Parathyroid adenoma (tissue), 2 donors: ENCODE measurements around the gene CFAP97D2.

Experiments
- H2AFZ ChIP-seq: fragments of 300-600 bp; sonication (generic); one replicate; pipeline ENCODE4 v1.7.0; 2017; ENCODE audit warnings: antibody characterized with exemption, mild to moderate bottlenecking
- H3K27ac ChIP-seq: fragments of 300-600 bp; sonication (generic); one replicate; pipeline ENCODE4 v1.7.0; 2017
- H3K27me3 ChIP-seq: fragments of 300-600 bp; sonication (generic); one replicate; pipeline ENCODE4 v1.7.0; 2017; ENCODE audit warnings: low read length; ENCODE audit not compliant: control insufficient read depth, insufficient read depth
- H3K36me3 ChIP-seq: fragments of 300-600 bp; sonication (generic); one replicate; pipeline ENCODE4 v1.7.0; 2017; ENCODE audit warnings: low read length; ENCODE audit not compliant: control insufficient read depth, insufficient read depth
- H3K4me1 ChIP-seq: fragments of 300-600 bp; sonication (generic); one replicate; pipeline ENCODE4 v1.7.0; 2017; ENCODE audit warnings: control low read depth
- H3K4me2 ChIP-seq: fragments of 300-600 bp; sonication (generic); one replicate; pipeline ENCODE4 v1.7.0; 2017; ENCODE audit warnings: low read length
- H3K4me3 ChIP-seq: fragments of 300-600 bp; sonication (generic); one replicate; pipeline ENCODE4 v1.7.0; 2017; ENCODE audit warnings: low read depth, low read length
- H3K79me2 ChIP-seq: fragments of 300-600 bp; sonication (generic); one replicate; pipeline ENCODE4 v1.7.0; 2017; ENCODE audit warnings: control low read depth
- H3K9ac ChIP-seq: fragments of 300-600 bp; sonication (generic); one replicate; pipeline ENCODE4 v1.7.0; 2017; ENCODE audit warnings: mild to moderate bottlenecking
- H3K9me3 ChIP-seq: fragments of 300-600 bp; sonication (generic); one replicate; pipeline ENCODE4 v1.7.0; 2017; ENCODE audit warnings: low read length; ENCODE audit not compliant: control insufficient read depth
- TF ChIP-seq, protein P1 (sequence below): fragments of 300-600 bp; sonication (generic); IDR thresholded peaks from one replicate; pipeline ENCODE4 v1.7.0; 2017; ENCODE audit warnings: antibody characterized with exemption, mild to moderate bottlenecking
- donor health status: primary hyperparathyroidism.

The CFAP97D2 gene

DNA sequence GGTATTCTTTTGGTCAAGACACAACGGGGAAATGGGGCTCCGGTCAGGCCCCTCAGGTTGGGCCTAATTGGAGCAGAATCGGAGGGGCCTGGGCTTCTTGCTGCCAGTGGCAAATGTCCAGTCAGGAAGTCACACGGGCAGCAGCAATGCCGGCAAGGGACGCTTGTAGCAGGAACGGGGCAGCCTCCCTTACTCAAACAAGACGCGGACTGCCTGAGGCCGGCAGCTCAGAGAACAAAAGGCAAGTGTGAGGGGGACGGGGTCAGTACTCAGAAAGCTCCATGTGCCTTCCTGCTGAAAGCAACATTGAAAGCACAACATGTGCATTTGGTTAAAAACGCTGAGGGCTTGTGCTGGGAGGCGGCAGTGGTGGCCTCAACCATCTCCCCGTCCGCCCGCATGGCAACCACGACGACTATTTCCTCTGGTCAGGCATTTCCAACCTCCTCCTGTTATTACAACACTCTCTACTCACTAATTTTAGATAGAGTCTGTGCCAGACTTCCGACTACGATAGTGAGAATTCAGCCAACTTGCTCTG is 26.2 kb upstream of the CFAP97D2 start:
- no peak overlapping the region for H3K4me2 ChIP-seq
- no peak overlapping the region for H3K9ac ChIP-seq
- TF ChIP-seq, protein P1, sequence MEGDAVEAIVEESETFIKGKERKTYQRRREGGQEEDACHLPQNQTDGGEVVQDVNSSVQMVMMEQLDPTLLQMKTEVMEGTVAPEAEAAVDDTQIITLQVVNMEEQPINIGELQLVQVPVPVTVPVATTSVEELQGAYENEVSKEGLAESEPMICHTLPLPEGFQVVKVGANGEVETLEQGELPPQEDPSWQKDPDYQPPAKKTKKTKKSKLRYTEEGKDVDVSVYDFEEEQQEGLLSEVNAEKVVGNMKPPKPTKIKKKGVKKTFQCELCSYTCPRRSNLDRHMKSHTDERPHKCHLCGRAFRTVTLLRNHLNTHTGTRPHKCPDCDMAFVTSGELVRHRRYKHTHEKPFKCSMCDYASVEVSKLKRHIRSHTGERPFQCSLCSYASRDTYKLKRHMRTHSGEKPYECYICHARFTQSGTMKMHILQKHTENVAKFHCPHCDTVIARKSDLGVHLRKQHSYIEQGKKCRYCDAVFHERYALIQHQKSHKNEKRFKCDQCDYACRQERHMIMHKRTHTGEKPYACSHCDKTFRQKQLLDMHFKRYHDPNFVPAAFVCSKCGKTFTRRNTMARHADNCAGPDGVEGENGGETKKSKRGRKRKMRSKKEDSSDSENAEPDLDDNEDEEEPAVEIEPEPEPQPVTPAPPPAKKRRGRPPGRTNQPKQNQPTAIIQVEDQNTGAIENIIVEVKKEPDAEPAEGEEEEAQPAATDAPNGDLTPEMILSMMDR, result no peak
- H3K79me2 ChIP-seq, result no peaks in the 10 kb centered on the region
- H2AFZ ChIP-seq, result no peak overlapping the region
- H3K4me3 ChIP-seq, result no peak overlapping the region
- H3K9me3 ChIP-seq, result no peaks in the 10 kb centered on the region
- H3K4me1 ChIP-seq, result no peaks in the 10 kb centered on the region
- H3K27ac ChIP-seq, result no peak overlapping the region
- no peaks in the 10 kb centered on the region for H3K36me3 ChIP-seq
- H3K27me3 ChIP-seq, result no peaks in the 10 kb centered on the region

DNA sequence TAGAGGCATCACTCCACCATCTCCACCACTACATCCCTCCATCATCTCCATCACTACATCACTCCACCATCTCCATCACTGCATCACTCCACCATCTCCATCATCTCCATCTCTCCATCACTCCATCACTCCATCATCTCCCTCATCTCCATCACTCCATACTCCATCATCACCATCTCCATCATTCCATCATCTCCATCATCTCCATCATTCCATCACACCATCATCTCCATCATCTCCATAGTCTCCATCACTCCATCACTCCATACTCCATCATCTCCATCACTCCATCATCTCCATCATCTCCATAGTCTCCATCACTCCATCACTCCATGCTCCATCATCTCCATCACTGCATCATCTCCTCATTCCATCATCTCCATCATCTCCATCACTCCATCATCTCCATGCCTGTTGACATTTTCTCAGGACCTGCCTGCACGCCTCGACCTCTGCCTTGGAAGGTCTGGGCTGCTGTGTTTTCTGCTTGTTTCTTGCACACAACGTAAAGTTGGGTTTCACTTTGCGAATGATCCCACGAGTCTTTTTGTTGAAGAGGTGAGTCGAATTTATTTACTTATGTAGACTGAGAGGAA is 25.5 kb upstream of the CFAP97D2 start:
- Histone ChIP-seq H3K27ac (no peak overlapping the region), H3K27me3 (no peaks in the 10 kb centered on the region), H3K9ac (no peak overlapping the region), H2AFZ (no peak overlapping the region), H3K4me3 (no peak overlapping the region), H3K9me3 (no peaks in the 10 kb centered on the region), H3K79me2 (no peaks in the 10 kb centered on the region), H3K4me1 (no peaks in the 10 kb centered on the region), H3K4me2 (no peak overlapping the region), H3K36me3 (no peaks in the 10 kb centered on the region)
- TF ChIP-seq, protein P1, result no peak

DNA sequence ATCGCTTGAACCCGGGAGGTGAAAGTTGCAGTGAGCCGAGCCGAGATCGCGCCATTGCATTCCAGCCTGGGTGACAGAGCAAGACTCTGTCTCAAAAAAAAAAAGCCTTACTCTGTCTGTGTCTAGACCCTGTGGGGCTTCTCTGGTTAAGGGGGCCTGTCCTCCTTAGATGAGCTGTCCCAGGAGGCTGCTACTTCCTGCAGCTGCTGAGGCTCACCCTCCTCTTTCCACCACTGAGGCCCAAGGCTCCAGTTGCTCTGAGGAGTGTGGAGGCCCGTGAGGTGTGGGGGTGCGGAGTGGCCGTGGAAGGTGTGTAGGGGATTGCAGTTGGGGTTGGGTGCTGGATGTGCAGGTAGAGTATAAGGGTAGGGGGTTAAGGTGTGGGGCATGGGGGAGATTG is 24.6 kb upstream of the CFAP97D2 start:
- no peaks in the 10 kb centered on the region for H3K36me3 ChIP-seq
- no peak overlapping the region for H3K4me3 ChIP-seq
- H3K9ac ChIP-seq, result no peak overlapping the region
- no peak overlapping the region for H2AFZ ChIP-seq
- no peaks in the 10 kb centered on the region for H3K4me1 ChIP-seq
- no peaks in the 10 kb centered on the region for H3K9me3 ChIP-seq
- H3K79me2 ChIP-seq, result no peaks in the 10 kb centered on the region
- TF ChIP-seq, protein P1, result no peak
- no peak overlapping the region for H3K4me2 ChIP-seq
- no peaks in the 10 kb centered on the region for H3K27me3 ChIP-seq
- no peak overlapping the region for H3K27ac ChIP-seq

DNA sequence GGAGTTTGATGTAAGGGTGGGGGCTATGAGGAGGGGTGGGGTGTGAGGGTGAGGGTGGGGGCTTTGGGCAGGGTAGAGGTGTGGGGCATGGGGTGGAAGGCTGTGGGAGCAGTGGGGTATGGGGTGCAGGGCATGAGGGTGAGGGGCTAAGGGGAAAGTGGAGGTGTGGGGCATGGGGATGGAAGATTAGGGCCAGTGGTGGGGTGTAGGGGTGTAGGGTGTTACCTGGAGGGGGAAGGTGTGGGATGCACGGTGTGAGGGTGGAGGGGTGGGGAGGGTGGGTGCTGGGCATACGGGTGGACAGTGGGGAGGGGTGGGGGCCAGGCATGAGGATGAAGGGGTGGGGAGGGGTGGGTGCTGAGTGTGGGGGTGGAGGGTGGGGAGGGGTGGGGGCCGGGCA is 23.7 kb upstream of the CFAP97D2 start:
- no peaks in the 10 kb centered on the region for H3K27me3 ChIP-seq
- H2AFZ ChIP-seq, result no peak overlapping the region
- no peak overlapping the region for H3K27ac ChIP-seq
- no peaks in the 10 kb centered on the region for H3K9me3 ChIP-seq
- H3K36me3 ChIP-seq, result no peaks in the 10 kb centered on the region
- TF ChIP-seq, protein P1, result no peak
- no peaks in the 10 kb centered on the region for H3K79me2 ChIP-seq
- H3K4me2 ChIP-seq, result no peak overlapping the region
- no peaks in the 10 kb centered on the region for H3K4me1 ChIP-seq
- no peak overlapping the region for H3K9ac ChIP-seq
- no peak overlapping the region for H3K4me3 ChIP-seq
